Activated T-helper 1 cell treated with anti-CD3 and anti-CD28 coated beads, Interleukin-2, amount 50 U/mL, for 16 hours (primary cell): ENCODE measurements around the gene FBN3.
A peak's percentile ranks its signal among the peaks of the same experiment; 100 is the strongest.
"Not testable (repeated sequence)": the region's sequence is repeated elsewhere in the genome, so short reads cannot be mapped to it uniquely, and the experiment has no call there.

ENCODE experiments used
- DNase-seq, 2 donors: peaks; one replicate each; pipeline ENCODE4 v3.0.0-alpha.2; 2020; ENCODE audit warnings: low read depth in 1 of 2, low spot score in 1 of 2

FBN3 gene

DNA sequence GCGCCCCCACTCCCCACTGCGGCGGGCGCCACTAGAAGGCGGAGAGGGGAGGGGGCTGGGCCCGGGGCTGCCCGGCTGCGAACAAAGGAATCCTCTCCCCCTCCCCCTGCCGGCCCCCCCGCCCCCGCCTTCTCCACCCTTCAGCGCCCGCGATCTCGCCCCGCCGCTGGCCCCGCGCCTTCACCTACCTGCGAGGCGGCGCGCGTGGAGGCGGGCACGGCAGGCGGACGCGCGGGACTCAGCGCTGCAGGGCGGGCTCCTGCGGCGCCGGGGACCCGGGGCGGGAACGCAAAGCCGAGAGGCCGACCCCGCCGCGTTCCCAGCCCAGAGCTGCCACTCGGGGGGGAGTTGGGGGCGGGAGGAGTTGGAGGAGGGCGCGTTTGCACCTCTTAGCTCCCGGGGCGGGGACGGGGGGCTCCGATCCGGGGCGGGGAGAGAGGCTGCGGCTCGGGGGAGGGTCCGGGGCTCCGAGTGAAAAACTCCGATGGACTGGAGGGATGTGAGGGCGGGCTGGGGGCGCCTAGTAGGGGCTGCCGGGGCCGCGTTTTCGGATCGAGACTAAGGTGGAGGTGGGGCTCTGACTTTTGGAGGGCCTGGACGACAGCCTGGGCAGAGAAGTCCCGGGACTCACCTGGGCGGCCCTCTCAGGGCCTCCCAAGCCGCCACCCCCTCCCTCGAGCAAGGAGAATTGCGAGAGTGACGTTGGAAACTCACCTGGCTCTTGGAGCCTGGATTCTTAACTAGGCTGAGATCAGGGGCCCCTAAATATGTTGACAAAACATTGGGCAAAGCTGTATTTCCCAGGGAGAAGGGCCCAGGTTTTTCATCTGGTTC lies at the start of gene FBN3:
Gene FBN3, minus strand, starts transcription at position 332 of the 834 bp plus-strand sequence. CDS start 2,112 bp downstream, outside the sequence.
- DNase-seq, result no peak

GRCh38 chr19:8196271-8196927 lies 47.0 kb upstream of the FBN3 start:
- DNase-seq, result no peak

DNA sequence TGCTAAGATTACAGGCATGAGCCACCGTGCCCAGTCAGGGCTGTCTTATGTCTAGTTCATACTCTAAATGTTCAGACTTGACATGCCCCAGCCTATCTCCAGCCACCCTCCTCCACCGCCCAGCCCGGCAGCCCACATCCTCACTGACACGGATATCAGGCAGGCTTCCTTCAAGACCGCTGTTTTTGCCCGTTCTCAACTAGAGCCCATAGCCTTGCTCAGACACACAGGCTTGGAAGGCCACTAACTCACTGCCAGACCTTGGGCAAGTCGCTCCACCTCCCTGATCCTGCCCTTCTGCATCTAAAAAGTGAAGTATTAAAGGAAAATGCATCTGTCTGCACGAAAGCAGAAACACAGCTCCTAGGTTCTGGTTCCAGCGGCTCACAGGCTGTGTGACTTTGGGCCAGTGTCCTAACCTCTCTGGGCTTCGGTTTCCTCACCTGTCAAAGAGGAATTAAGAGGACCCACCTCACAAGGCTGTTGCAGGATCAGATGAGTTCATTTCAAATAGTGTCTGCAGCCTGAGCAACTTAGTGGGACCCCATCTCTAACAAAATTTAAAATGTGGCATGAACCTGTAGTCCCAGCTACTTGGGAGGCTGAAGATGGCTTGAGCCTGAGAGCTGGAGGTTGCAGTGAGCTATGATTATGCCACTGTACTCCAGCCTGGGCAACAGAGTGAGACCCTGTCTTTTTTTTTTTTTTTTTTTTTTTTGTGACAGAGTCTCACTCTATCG lies 45.3 kb upstream of the FBN3 start:
- peak in 1 of 2 donors; percentile 14 for DNase-seq

DNA sequence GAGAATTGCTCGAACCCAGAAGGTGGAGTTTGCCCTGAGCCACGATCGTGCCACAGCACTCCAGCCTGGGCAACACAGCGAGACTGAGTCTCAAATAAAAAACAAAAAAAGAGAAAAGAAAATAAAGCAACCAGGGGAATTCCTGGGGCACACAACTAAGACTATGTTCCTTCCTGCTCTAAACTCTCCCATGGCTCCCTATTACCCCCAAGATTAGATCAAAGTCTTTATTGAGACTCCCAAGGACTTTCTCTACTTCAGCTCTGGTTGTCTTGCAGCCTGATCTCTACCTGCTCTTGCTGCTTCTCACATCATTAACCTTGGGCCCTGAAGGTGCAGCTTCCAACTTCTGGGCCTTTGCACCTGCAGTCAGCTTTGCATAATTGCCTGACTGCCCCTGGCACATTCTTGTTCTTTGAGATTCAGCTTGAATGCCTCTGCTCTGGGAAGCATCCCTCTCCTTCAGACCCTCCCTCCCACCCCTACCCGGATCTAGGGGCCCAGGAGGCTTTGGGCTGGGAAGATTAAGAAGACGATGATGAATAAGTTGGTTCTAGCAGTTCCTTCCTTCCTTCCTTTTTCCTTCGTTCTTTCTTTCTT lies 42.9 kb upstream of the FBN3 start:
- DNase-seq, result no peak

DNA sequence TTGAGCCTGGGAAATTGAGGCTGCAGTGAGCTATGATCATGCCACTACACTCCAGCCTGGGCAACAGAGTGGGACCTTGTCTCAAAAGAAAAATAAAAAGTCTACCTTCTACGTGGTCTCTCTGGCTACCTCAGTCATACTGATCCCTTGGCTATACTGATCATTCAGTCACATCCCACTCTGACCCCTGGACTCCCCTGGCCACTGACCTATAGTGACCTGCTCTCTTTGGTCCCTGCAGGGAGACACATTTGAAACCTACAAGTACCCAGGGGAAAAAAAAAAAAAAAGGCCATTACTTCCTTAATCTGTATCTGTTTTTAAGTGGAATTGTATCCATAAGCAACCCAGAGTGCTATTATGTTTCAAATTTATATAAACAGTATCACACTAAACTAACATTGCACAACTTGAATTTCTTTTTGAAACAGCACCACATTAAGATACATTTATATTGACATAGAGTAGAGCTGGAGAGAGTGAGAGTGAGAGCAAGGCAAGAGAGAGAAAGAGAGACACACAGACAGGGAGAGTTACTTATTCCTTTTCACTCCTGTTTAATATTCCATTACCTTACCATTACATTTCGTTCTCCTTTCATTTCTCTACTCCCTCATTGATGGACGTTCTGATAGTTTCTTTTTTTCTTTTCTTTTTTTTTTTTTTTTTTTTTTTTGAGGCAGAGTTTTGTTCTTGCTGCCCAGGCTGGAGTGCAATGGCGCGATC lies 36.1 kb upstream of the FBN3 start:
- no peak for DNase-seq

- DNase-seq, result no peak
Measured at GRCh38 chr19:8184274-8184673, 34.9 kb upstream of the FBN3 start.

DNA sequence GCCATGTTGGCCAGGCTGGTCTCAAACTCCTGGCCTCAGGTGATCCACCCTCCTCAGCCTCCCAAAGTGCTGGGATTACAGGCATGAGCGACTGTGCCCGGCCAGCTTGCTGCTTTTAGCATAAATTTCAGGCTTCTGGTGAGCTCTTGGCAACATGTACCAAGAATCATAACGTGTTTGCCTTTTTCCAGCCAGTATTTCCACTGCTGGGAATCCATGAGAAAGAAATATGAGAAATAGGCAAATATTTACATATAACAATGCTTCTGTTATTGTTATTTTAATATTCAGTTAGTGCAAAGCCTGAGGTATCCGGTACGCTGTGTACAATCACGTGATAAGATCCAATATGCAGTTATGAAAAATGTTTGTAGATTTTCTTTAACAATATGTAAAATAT lies 30.6 kb upstream of the FBN3 start:
- DNase-seq, result no peak

DNA sequence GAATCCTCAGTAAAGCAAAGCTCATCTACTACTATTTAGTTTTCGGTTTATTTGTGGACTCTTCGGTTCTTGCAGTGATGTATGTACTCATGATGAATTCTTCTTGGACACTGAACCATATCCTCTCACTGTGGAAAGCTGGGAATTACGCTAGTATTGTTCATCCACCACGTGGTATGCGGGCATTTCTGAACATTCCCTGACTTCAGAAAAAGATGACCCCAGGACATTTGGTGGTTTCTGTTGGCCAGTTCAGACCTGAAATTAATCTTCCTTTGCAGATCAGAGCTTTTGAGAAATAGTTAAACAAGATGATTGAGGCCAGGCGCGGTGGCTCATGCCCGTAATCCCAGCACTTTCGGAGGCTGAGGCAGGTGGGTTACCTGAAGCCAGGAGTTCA lies 25.3 kb upstream of the FBN3 start:
- no peak for DNase-seq

DNA sequence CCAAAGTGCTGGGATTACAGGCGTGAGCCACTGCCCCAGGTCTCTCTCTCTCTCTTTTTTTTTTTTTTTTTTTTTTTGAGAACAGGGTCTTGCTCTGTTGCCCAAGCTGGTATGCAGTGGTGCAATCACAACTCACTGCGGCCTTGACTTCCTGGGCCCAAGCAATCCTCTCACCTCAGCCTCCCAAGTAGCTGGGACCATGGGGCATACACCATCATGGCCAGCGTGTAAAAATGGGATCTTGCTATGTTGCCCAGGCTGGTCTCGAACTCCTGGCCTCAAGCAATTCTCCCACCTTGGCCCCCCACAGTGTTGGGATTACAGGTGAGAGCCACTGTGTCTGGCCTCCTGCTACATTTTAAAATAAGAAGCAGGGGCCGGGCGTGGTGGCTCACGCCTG lies 19.1 kb upstream of the FBN3 start:
- no peak for DNase-seq

DNA sequence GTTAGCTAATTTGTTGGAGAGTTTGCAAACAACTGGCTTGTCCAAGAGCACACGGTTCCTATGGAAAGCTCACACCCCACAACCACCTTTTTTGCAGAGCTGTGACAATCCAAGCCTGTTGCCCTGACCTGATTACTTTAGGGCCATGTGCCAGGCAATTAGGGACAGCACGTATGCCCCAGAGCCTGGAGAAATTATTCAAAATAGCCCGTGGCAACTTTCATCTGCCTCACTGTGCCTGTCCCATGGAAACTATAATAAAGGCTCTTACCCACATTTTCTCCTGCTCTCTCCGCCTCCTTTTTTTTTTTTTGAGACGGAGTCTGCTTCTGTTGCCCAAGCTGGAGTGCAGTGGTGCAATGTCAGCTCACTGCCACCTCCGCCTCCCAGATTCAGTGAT lies 18.6 kb upstream of the FBN3 start:
- no peak for DNase-seq

DNA sequence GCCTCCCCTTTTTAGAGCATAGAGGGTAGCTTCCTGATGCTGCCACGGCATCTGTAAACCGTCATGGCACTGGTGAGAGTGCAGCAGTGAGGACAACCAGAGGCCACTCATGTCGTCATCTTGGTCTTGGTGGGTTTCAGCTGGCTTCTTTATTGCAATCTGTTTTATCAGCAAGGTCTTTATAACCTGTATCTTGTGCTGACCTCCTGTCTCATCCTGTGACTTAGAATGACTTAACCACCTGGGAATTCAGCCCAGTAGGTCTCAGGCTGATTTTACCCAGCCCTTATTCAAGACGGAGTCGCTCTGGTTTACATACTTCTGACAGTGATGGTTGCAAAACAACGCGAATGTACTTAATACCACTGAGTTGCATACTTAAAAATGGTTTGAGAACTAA lies 14.4 kb upstream of the FBN3 start:
- DNase-seq, result no peak

DNA sequence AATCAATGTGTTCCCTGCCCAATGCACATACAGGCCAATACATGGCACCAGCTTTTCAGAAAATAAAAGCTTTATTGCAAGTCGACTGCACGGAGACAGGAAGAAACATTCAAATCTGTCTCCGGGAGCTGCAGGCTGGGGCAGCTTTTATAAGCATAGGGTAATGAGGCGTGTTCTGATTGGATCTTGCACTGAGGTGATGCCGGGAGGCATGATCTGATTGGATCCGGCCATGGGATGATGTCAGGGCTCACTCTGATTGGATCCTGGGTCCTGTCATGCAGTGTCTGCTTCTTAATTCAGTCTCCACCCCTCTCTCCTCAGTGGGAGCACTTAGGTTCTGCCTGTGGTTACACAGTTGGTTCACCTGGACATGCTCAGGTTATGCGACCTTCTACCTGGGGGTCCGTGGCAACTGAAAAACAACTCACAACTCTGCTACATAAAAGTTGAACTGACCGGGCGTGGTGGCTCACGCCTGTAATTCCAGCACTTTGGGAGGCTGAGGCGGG lies 11.8 kb upstream of the FBN3 start:
- DNase-seq, result no peak

DNA sequence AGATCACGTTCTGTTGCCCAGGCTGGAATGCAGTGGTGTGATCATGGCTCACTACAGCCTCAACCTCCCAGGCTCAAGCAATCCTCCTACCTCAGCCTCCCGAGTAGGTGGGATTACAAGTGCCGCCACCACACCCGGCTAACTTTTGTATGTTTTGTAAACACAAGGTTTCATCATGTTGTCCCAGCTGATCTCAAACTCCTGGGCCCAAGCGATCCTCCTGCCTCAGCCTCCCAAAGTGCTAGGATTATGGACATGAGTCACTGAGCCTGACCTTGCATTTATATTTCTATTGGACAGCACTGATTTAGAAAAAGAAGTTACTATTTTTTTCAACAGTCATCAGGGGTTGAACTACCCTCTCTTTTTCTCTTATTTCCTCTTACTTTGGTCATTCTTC lies 9.9 kb upstream of the FBN3 start:
- DNase-seq, result not testable (repeated sequence)

DNA sequence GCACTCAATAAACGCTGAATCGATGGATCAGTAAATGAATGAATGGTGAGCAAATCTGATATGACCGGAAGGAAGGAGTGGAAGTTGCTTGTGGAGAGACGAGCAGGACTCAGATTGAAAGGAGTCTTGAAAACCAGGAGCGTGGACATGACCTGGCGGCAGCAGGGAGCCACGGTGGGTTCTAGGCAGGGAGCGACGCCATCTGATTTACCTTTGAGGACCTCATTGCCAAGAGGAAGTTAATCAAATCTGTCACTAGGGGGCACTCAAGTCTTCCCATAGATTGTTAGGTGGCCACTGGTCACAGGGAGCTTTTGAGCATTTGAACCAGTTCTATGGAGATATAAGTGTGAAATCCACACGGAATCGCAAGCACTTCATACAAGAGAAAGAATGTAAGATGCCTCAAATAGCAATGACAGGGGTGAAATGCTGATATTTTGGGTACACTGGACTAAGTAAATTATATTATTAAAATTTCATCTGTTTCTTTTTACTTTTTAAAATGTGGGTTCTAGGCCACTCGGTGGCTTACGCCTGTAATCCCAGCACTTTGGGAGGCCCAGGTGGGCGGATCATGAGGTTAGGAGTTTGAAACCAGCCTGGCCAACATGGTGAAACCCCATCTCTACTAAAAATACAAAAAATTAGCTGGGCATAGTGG lies 9.2 kb upstream of the FBN3 start:
- no peak for DNase-seq

DNA sequence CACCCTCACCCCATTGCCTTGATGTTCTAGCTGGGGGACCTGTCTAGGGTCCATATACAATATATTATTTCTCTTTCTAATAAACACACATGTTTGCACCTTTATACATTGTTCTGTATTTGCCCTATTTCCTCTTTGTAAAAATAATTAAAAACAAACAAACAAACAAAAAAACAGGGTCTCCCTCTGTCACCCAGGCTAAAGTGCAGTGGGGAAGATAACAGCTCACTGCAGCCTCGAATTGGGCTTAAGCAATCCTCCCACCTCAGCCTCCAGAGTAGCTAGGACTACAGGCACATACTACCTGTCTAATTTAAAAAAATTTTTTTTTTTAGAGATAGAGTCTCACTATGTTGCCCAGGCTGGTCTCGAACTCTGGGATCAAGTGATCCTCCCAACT lies 5.9 kb upstream of the FBN3 start:
- no peak for DNase-seq

- DNase-seq, result not testable (repeated sequence)
Measured at GRCh38 chr19:8154014-8154413, 4.6 kb upstream of the FBN3 start.

DNA sequence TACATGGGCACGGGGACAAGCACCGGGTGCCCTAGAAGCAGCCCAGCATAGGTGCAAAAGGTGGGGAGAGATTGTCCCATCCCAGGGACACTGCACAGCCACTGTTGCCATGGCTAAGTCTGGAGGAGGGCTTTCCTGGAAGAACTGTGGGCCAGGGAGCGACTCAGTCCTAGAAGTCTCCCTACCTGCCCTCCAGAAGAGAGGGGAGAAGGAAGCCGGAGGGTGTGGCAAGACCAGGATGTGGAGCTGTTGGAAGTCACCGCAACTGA lies 2.3 kb upstream of the FBN3 start:
- DNase-seq, result no peak

- no peak for DNase-seq
Measured at GRCh38 chr19:8150998-8151766, 1.8 kb upstream of the FBN3 start.

GRCh38 chr19:8150178-8150865 lies 930 bp upstream of the FBN3 start:
- no peak for DNase-seq
